ENCODE measurements around the gene ANKRD13D. TPM values are rescaled to one million over a fixed set of nuclear protein-coding genes. Genes with fewer than 3 reads are reported as not detected.

ANKRD13D gene
- total RNA-seq (2014; rRNA removed): 31.3 and 42.1 TPM in 2 replicates
- 19.6 TPM for polyA plus RNA-seq (2012)

DNA sequence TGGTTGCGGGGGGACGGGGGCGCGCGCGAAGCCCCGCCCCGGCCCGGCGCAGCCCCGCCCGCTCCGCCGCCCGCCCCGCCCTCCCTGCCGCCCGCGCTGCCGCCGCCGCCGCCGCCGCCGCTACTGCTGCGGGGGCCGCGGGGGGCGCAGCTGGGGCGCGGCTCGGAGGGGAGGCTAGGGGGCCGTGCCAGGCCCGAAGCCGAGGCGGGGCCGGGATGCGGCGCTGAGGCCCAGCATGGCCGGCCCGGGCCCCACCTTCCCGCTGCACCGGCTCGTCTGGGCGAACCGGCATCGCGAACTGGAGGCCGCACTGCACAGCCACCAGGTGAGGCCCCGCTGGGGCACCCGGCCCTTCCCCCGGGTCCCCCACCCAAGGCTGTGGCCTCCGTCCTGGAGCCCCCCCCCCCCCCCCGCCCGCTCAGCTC, at the start of gene ANKRD13D:
ANKRD13D (plus strand) TSS at position 78 of the 425 bp plus-strand sequence; CDS start at position 236, 158 bp downstream.
- DNase-seq (ENCODE audit: low read depth): no peak

GRCh38 chr11:67239783-67240575, 49.1 kb upstream of the ANKRD13D start:
- peak; percentile 98 for DNase-seq (ENCODE audit: low read depth)

GRCh38 chr11:67240576-67241389, 48.3 kb upstream of the ANKRD13D start:
- peak; percentile 69 for DNase-seq (ENCODE audit: low read depth)

- no peak for DNase-seq (ENCODE audit: low read depth)
Observed at GRCh38 chr11:67242548-67242947, 46.6 kb upstream of the ANKRD13D start.

GRCh38 chr11:67243051-67243450, 46.1 kb upstream of the ANKRD13D start:
- DNase-seq (ENCODE audit: low read depth): no peak

- no peak for DNase-seq (ENCODE audit: low read depth)
Observed at GRCh38 chr11:67245046-67245445, 44.1 kb upstream of the ANKRD13D start.

- no peak for DNase-seq (ENCODE audit: low read depth)
Observed at GRCh38 chr11:67247946-67248550, 41.1 kb upstream of the ANKRD13D start.

DNA sequence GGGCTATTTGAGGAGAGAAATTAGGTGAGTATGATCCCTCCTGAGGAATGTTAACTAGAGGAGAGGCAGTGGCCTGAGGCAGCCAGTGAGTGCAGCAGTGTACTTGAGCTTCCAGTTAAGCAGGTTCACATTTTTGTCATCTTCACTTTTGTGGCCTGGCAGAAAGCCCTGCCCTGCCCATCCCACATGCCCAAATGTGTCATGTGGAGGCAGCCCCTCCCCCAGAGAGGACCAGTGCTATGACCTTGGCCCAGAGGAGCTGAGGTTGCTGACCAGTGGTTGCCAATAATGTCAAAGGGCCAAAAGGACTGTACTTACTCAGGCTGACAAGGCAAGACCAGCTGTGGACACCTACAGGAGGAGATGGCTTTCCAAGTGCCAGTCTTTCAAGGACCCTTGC, 40.5 kb upstream of the ANKRD13D start:
- DNase-seq (ENCODE audit: low read depth): peak; percentile 75

DNA sequence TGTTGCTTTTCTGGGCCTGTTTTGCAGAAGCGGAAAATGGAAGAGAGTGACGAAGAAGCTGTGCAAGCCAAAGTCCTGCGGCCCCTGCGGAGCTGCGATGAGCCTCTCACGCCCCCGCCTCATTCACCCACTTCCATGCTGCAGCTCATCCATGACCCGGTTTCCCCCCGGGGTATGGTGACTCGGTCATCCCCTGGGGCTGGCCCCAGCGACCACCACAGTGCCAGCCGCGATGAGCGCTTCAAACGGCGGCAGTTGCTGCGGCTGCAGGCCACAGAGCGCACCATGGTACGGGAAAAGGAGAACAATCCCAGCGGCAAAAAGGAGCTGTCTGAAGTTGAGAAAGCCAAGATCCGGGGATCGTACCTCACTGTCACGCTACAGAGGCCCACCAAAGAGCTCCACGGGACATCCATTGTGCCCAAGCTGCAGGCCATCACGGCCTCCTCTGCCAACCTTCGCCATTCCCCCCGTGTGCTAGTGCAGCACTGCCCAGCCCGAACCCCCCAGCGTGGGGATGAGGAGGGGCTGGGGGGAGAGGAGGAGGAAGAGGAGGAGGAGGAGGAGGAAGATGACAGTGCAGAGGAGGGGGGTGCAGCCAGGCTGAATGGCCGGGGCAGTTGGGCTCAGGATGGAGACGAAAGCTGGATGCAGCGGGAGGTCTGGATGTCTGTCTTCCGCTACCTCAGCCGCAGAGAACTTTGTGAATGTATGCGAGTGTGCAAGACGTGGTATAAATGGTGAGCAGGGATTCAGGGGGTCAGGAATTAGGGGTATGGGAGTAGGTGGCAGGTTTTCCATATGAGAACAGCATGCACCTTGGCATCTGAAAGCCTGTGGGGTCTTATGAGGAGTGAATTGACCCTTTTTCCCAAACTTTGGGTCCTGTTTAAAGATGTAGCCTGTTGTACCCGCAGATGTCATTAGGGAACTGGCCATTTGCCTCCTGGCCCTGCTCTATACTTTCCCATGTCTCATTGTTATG, 38.8 kb upstream of the ANKRD13D start:
- DNase-seq (ENCODE audit: low read depth): no peak

DNA sequence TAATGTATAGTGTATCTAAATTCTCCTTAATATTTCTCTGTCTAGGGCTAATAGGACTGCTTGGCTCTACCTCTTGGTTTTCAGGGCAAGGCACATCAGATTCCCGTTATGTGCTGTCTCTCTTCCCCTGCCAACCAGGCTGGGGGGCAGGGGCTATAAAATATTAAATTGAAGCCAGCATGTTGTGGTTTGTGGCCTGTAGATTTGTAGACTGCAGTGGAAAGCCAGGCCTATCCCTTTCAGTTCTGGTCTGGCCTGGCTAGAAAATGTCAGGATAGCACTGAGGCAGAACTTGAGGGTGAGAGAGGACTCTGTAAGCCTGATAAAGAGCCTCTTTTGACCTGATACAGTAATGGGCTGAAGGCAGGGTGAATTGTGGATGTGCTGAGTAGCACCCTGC, 37.3 kb upstream of the ANKRD13D start:
- DNase-seq (ENCODE audit: low read depth): no peak

- DNase-seq (ENCODE audit: low read depth): peak; percentile 44
Observed at GRCh38 chr11:67252831-67253239, 36.3 kb upstream of the ANKRD13D start.

GRCh38 chr11:67253872-67254624, 35.1 kb upstream of the ANKRD13D start:
- DNase-seq (ENCODE audit: low read depth): no peak

DNA sequence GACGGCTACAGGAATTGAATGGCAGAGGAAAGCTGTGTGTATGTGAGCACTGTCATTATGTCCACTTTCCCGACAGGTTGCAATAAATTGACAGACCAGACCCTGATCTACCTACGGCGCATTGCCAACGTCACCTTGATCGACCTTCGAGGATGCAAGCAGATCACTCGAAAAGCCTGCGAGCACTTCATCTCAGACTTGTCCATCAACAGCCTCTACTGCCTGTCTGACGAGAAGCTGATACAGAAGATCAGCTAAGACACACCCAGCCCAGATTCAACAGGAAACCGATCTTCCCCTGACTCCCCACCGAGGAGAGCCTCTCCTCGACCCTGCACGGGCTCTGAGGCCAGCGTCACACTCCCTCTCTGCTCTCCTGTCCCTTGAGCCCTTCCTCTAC, 34.3 kb upstream of the ANKRD13D start:
- no peak for DNase-seq (ENCODE audit: low read depth)

GRCh38 chr11:67255353-67255752, 33.8 kb upstream of the ANKRD13D start:
- DNase-seq (ENCODE audit: low read depth): no peak

- no peak for DNase-seq (ENCODE audit: low read depth)
Observed at GRCh38 chr11:67255864-67256263, 33.2 kb upstream of the ANKRD13D start.

- DNase-seq (ENCODE audit: low read depth): no peak
Observed at GRCh38 chr11:67256477-67257135, 32.5 kb upstream of the ANKRD13D start.

GRCh38 chr11:67260406-67260805, 28.7 kb upstream of the ANKRD13D start:
- no peak for DNase-seq (ENCODE audit: low read depth)

- DNase-seq (ENCODE audit: low read depth): peak; percentile 31
Observed at GRCh38 chr11:67260885-67261639, 28.0 kb upstream of the ANKRD13D start.

DNA sequence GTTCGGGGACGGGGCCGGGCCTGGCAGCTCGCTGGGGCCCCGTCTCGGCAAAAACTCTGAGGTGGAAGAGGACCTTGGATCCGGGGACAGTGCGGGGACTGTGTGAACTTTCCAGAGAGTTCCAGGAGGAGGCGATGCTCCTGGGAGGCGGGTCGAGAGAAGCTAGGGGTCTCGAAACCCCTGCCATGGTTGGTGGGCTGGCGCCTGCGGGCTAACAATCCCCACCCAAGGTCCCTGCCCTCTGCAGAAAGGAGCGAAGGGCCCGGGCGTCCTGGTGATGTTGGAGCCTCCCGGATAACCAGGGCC, 27.5 kb upstream of the ANKRD13D start:
- no peak for DNase-seq (ENCODE audit: low read depth)

All from LHCN-M2 (cell line).